Measurements from ENCODE around the gene RYR3.

DNA sequence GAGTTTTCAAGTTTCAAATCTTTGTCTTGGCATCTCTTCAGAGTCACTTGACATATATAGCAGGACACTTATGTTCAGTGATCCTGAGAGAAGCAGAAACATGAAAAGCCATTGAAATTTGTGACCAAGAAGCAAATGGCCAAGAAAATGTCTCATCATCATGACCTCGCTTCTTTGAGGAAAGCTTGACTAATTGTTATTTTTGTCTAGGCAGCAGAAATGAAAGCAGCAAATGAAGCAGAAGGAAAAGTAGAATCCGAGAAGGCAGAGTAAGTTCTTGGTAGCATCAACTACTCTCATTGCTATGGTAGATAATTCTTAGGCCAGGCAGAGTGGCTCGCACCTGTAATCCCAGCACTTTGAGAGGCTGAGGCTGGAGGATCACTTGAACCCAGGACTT is 529.8 kb downstream of the RYR3 start:
- TF ChIP-seq, protein P1, sequence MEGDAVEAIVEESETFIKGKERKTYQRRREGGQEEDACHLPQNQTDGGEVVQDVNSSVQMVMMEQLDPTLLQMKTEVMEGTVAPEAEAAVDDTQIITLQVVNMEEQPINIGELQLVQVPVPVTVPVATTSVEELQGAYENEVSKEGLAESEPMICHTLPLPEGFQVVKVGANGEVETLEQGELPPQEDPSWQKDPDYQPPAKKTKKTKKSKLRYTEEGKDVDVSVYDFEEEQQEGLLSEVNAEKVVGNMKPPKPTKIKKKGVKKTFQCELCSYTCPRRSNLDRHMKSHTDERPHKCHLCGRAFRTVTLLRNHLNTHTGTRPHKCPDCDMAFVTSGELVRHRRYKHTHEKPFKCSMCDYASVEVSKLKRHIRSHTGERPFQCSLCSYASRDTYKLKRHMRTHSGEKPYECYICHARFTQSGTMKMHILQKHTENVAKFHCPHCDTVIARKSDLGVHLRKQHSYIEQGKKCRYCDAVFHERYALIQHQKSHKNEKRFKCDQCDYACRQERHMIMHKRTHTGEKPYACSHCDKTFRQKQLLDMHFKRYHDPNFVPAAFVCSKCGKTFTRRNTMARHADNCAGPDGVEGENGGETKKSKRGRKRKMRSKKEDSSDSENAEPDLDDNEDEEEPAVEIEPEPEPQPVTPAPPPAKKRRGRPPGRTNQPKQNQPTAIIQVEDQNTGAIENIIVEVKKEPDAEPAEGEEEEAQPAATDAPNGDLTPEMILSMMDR (conservative IDR thresholded peaks at IDR 0.05; ENCODE audit: low read length), result no peak
- TF ChIP-seq EZH2phosphoT487 (IDR thresholded peaks at IDR 0.05; ENCODE audit: borderline replicate concordance), result no peak
